SK-N-SH (cell line): ENCODE measurements around the gene PLEKHM1.
"Not testable (repeated sequence)": the region's sequence is repeated elsewhere in the genome, so short reads cannot be mapped to it uniquely, and the experiment has no call there.

Source experiments
- CHD2 ChIP-seq: fragments of 150-350 bp; IDR thresholded peaks from 2 replicates; pipeline ENCODE4 v1.6.1; 2018; ENCODE audit warnings: low read length; ENCODE audit not compliant: partially characterized antibody
- FOXM1 ChIP-seq: IDR thresholded peaks from 2 replicates; pipeline ENCODE4 v1.4.0; 2012; ENCODE audit warnings: low read depth, mild to moderate bottlenecking
- PBX3 ChIP-seq: IDR thresholded peaks from 2 replicates; pipeline ENCODE4; 2012
- POLR2AphosphoS5 ChIP-seq: IDR thresholded peaks from 2 replicates; pipeline ENCODE4 v1.6.1; 2012; ENCODE audit warnings: low read depth, low read length
- RAD21 ChIP-seq: IDR thresholded peaks from 2 replicates; pipeline ENCODE4 v1.6.1; 2012; ENCODE audit warnings: mild to moderate bottlenecking, low read length
- RCOR1 ChIP-seq: fragments of 150-350 bp; IDR thresholded peaks from 2 replicates; pipeline ENCODE4 v1.6.1; 2017; ENCODE audit warnings: antibody characterized with exemption, low read length
- SMC3 ChIP-seq: IDR thresholded peaks from 2 replicates; pipeline ENCODE4 v1.6.1; 2012; ENCODE audit warnings: low read depth, low read length, improper control_type of control experiment
- TAF1 ChIP-seq: IDR thresholded peaks from 2 replicates; pipeline ENCODE4 v1.6.1; 2012; ENCODE audit warnings: low read depth, mild to moderate bottlenecking, low read length, moderate library complexity, borderline replicate concordance
- YY1 ChIP-seq: IDR thresholded peaks from 2 replicates; pipeline ENCODE4 v1.4.0; 2012; ENCODE audit warnings: low read depth, mild to moderate bottlenecking
- TF ChIP-seq, protein P1 (sequence below): fragments of 150-350 bp; IDR thresholded peaks from 2 replicates; pipeline ENCODE4 v1.6.1; 2016; ENCODE audit warnings: mild to moderate bottlenecking, low read depth, low read length
- TF ChIP-seq, protein P2 (sequence below): fragments of 200-600 bp; sonication (generic); IDR thresholded peaks from 2 replicates; pipeline ENCODE4 v1.6.1; 2017; ENCODE audit warnings: antibody characterized with exemption, mild to moderate bottlenecking, moderate library complexity

DNA sequence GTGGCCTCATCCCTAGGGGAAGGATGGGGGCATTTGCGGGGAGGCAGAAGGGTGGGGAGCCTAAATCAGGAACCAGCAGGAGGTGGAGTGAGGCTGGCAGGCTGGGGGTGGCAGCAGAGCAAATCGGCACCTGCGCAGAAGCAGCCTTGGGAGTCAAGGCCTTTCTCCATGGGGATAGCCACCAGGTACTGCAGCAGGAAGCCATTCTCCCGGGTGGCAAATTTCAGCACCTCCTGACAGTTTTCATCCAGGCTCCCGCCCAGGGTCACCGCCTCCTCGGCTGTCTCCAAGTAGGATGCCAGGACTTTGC is 37.3 kb downstream of the PLEKHM1 start:
- not testable (repeated sequence) for TF ChIP-seq TAF1, RCOR1, PBX3, FOXM1, RAD21, SMC3, POLR2AphosphoS5, YY1, CHD2
- TF ChIP-seq, protein P1, sequence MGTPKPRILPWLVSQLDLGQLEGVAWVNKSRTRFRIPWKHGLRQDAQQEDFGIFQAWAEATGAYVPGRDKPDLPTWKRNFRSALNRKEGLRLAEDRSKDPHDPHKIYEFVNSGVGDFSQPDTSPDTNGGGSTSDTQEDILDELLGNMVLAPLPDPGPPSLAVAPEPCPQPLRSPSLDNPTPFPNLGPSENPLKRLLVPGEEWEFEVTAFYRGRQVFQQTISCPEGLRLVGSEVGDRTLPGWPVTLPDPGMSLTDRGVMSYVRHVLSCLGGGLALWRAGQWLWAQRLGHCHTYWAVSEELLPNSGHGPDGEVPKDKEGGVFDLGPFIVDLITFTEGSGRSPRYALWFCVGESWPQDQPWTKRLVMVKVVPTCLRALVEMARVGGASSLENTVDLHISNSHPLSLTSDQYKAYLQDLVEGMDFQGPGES: not testable (repeated sequence)
- TF ChIP-seq, protein P2, sequence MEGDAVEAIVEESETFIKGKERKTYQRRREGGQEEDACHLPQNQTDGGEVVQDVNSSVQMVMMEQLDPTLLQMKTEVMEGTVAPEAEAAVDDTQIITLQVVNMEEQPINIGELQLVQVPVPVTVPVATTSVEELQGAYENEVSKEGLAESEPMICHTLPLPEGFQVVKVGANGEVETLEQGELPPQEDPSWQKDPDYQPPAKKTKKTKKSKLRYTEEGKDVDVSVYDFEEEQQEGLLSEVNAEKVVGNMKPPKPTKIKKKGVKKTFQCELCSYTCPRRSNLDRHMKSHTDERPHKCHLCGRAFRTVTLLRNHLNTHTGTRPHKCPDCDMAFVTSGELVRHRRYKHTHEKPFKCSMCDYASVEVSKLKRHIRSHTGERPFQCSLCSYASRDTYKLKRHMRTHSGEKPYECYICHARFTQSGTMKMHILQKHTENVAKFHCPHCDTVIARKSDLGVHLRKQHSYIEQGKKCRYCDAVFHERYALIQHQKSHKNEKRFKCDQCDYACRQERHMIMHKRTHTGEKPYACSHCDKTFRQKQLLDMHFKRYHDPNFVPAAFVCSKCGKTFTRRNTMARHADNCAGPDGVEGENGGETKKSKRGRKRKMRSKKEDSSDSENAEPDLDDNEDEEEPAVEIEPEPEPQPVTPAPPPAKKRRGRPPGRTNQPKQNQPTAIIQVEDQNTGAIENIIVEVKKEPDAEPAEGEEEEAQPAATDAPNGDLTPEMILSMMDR: not testable (repeated sequence)
